ENCODE results near the gene MUC2.

DNA sequence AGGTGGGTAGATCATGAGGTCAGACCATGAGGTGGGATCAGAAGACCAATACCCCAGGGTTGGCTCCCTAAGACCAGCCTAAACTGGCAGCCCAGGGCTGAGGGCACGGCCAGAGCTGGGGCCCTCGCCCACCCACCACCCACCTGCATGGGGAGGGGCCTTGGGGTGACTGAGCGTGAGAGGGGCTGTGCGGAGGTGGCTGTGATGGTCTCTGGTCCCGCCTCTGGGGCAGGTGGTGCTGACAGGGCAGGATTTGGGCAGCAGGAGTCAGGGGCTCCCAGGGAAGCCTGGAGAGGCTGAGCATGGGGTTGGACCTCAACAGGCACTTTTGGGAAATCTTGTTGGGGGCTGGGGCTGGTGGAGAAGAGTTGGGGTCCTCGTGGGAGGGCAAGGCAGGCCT lies 43.3 kb downstream of the MUC2 start:
- TF ChIP-seq CTCF (IDR thresholded peaks at IDR 0.05) (no peak), EZH2 (IDR thresholded peaks at IDR 0.05; ENCODE audit: borderline replicate concordance, insufficient read depth, low read depth, low read length, poor library complexity, severe bottlenecking) (no peak)
